ENCODE data around the gene DGKG.

The DGKG gene

DNA sequence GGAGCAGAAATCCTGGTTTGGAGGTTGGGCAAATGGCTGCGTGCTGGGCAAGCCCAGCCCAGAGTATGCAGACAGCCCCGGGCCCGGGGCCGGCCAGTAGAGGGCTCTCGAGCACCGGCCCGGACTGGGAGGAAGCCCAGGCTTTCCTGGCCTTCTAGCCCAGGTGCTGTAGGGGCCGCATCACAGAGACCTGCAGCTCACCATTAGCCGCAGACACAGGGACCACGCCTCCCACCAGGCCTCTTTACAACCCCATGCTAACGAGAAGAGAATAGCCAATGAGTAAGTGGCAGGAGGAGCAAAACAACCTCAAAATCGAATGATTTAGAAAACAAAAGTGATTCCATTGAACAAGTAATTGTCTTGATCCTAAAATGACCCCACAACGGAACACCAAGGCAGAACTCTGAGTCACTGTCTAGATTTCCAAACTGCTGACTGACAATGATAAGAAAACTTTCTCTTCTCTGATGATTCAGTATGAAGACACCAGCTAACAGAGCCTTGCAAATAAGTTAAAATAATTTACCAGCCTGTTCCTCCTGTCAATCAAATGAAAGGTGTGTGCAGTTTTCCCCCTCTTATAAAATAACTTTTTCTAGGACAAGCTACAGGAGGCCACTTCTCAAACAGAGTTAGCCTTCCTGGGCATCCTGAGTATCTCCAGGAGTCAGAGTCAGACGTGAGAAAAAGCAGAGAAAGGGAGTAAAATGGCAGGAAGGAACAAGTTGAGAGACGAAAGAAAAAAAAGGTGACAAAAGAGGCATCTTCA lies 102.2 kb downstream of the DGKG start:
- no CpG with 5 or more reads among the region's 15 CpGs for WGBS (ENCODE audit: extremely low coverage, insufficient coverage, low lambda C conversion rate)
- DNase-seq = peak; percentile 96

GRCh38 chr3:186258968-186259367 lies 103.1 kb downstream of the DGKG start:
- Histone ChIP-seq H3K79me1 (ENCODE audit: low read length) (no peaks in the 10 kb centered on the region), H2BK5ac (ENCODE audit: low read length) (no peak overlapping the region), H2BK15ac (replicated peaks; ENCODE audit: low read depth) (no peak overlapping the region), H3K4me2 (ENCODE audit: low read length) (no peak overlapping the region), H3K79me2 (ENCODE audit: control insufficient read depth, insufficient read depth, low read length) (no peaks in the 10 kb centered on the region), H3K36me3 (ENCODE audit: control insufficient read depth, insufficient read depth, low read length) (no peaks in the 10 kb centered on the region), H3K27ac (ENCODE audit: low read depth, low read length) (no peak overlapping the region), H3K18ac (ENCODE audit: low read length) (no peak overlapping the region), H4K8ac (ENCODE audit: low read depth, low read length) (no peak overlapping the region), H3K9ac (ENCODE audit: low read length) (no peak overlapping the region), H3K4me3 (ENCODE audit: low read length) (no peak overlapping the region), H3K4ac (ENCODE audit: low read depth, low read length) (no peak overlapping the region), H2AK5ac (ENCODE audit: low read length) (no peak overlapping the region), H4K5ac (ENCODE audit: low read length) (no peak overlapping the region), H3K23ac (ENCODE audit: low read length) (no peak overlapping the region), H2BK120ac (ENCODE audit: low read depth, low read length) (no peak overlapping the region), H3K56ac (ENCODE audit: low read length) (peak overlapping the region; percentile 60), H3K4me1 (ENCODE audit: control insufficient read depth, low read depth, low read length) (peaks cover 3% of the 10 kb centered on the region), H3K27me3 (ENCODE audit: insufficient read depth, low read length, poor library complexity) (no peaks in the 10 kb centered on the region)
- DNase-seq = peak; percentile 71
- no CpG with 5 or more reads among the region's 12 CpGs for WGBS (ENCODE audit: extremely low coverage, insufficient coverage, low lambda C conversion rate)

More for the DNA sequence above, 102.2 kb downstream of the DGKG start:
- Histone ChIP-seq H3K4me1 (ENCODE audit: control insufficient read depth, low read depth, low read length) (peaks cover 3% of the 10 kb centered on the region), H3K23ac (ENCODE audit: low read length) (no peak overlapping the region), H2BK120ac (ENCODE audit: low read depth, low read length) (no peak overlapping the region), H3K9ac (ENCODE audit: low read length) (no peak overlapping the region), H3K4me3 (ENCODE audit: low read length) (no peak overlapping the region), H4K8ac (ENCODE audit: low read depth, low read length) (no peak overlapping the region), H2AK5ac (ENCODE audit: low read length) (no peak overlapping the region), H2BK15ac (replicated peaks; ENCODE audit: low read depth) (no peak overlapping the region), H3K79me2 (ENCODE audit: control insufficient read depth, insufficient read depth, low read length) (no peaks in the 10 kb centered on the region), H3K27me3 (ENCODE audit: insufficient read depth, low read length, poor library complexity) (no peaks in the 10 kb centered on the region), H3K56ac (ENCODE audit: low read length) (peak overlapping the region; percentile 60), H3K4ac (ENCODE audit: low read depth, low read length) (no peak overlapping the region), H3K4me2 (ENCODE audit: low read length) (no peak overlapping the region), H4K5ac (ENCODE audit: low read length) (no peak overlapping the region), H2BK5ac (ENCODE audit: low read length) (no peak overlapping the region), H3K79me1 (ENCODE audit: low read length) (no peaks in the 10 kb centered on the region), H3K18ac (ENCODE audit: low read length) (no peak overlapping the region), H3K36me3 (ENCODE audit: control insufficient read depth, insufficient read depth, low read length) (no peaks in the 10 kb centered on the region), H3K27ac (ENCODE audit: low read depth, low read length) (no peak overlapping the region)

DNA sequence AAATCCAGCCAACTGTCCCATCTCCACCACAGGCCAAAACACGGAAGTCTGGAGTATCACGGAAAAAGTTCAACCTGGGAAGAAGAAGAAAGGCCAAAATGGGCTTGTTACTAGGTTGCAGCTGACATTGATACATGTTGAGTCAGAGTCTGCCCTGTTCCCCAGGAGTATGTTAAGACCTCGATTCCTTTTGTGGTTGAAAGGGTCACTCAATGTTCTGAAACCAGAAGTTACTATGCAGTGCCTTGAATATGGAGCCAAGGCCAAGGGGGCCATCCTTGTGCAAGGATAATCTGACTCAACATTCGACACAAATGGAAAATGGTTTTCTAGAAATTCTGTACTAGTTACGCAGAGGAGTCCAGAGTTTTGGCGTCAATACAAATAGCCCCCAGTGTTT lies 104.2 kb downstream of the DGKG start:
- no peak overlapping the region for H3K18ac ChIP-seq (ENCODE audit: low read length)
- WGBS (ENCODE audit: extremely low coverage, insufficient coverage, low lambda C conversion rate) = no CpG with 5 or more reads among the region's 6 CpGs
- H2BK5ac ChIP-seq (ENCODE audit: low read length) = no peak overlapping the region

DNA sequence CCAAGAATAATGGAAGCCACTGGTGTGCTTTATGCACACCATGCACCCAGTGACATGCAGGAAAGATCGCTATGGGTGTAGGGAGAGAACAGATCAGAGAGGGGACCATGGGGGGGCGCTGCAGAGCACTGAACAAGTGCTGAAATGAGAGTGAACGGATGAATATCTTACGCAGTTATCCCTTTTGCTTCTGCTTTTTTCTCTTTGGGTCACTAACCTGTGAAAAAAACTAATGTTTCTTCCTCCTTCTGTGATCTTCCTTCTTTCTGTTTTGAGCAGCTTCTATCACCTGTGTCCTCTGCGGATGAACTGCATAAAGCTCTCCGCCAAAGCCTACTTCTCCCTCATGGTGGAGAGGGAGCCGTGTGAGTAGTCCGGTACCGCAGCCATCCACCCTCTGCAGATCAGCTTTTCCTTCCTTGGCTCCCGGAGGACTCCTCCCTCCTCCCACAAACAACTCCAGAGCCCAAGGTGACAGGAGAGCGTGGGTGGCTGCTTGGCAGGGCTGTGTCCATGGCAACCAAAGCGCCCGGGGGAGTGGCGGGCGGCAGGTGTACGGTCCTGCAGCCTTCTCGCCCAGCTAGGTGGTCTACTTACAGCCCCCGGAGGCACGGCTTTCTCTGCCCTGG lies 106.2 kb downstream of the DGKG start:
- Histone ChIP-seq H2BK120ac (ENCODE audit: low read depth, low read length) (no peak overlapping the region), H3K4me1 (ENCODE audit: control insufficient read depth, low read depth, low read length) (peaks cover 3% of the 10 kb centered on the region), H3K4me2 (ENCODE audit: low read length) (no peak overlapping the region), H3K27ac (ENCODE audit: low read depth, low read length) (no peak overlapping the region), H3K79me1 (ENCODE audit: low read length) (no peaks in the 10 kb centered on the region), H3K4me3 (ENCODE audit: low read length) (no peak overlapping the region), H2BK15ac (replicated peaks; ENCODE audit: low read depth) (no peak overlapping the region), H2BK5ac (ENCODE audit: low read length) (no peak overlapping the region), H3K18ac (ENCODE audit: low read length) (no peak overlapping the region), H4K5ac (ENCODE audit: low read length) (no peak overlapping the region), H3K79me2 (ENCODE audit: control insufficient read depth, insufficient read depth, low read length) (no peaks in the 10 kb centered on the region), H3K9ac (ENCODE audit: low read length) (no peak overlapping the region), H3K23ac (ENCODE audit: low read length) (no peak overlapping the region), H3K56ac (ENCODE audit: low read length) (no peak overlapping the region), H4K8ac (ENCODE audit: low read depth, low read length) (no peak overlapping the region), H2AK5ac (ENCODE audit: low read length) (no peak overlapping the region), H3K36me3 (ENCODE audit: control insufficient read depth, insufficient read depth, low read length) (no peaks in the 10 kb centered on the region), H3K27me3 (ENCODE audit: insufficient read depth, low read length, poor library complexity) (no peaks in the 10 kb centered on the region), H3K4ac (ENCODE audit: low read depth, low read length) (no peak overlapping the region)
- peak; percentile 20 for DNase-seq
- WGBS (ENCODE audit: extremely low coverage, insufficient coverage, low lambda C conversion rate) = no CpG with 5 or more reads among the region's 19 CpGs

More for the DNA sequence above, 104.2 kb downstream of the DGKG start:
- no peak overlapping the region for H2BK120ac ChIP-seq (ENCODE audit: low read depth, low read length)
- no peak overlapping the region for H4K8ac ChIP-seq (ENCODE audit: low read depth, low read length)
- no peak overlapping the region for H3K56ac ChIP-seq (ENCODE audit: low read length)
- no peaks in the 10 kb centered on the region for H3K79me2 ChIP-seq (ENCODE audit: control insufficient read depth, insufficient read depth, low read length)
- H2BK15ac ChIP-seq (replicated peaks; ENCODE audit: low read depth) = no peak overlapping the region
- H3K23ac ChIP-seq (ENCODE audit: low read length) = no peak overlapping the region
- H3K27ac ChIP-seq (ENCODE audit: low read depth, low read length) = no peak overlapping the region
- DNase-seq = no peak
- no peak overlapping the region for H3K4me2 ChIP-seq (ENCODE audit: low read length)
- H3K79me1 ChIP-seq (ENCODE audit: low read length) = no peaks in the 10 kb centered on the region
- H4K5ac ChIP-seq (ENCODE audit: low read length) = no peak overlapping the region
- no peak overlapping the region for H2AK5ac ChIP-seq (ENCODE audit: low read length)
- no peak overlapping the region for H3K4me3 ChIP-seq (ENCODE audit: low read length)
- H3K9ac ChIP-seq (ENCODE audit: low read length) = no peak overlapping the region
- no peaks in the 10 kb centered on the region for H3K27me3 ChIP-seq (ENCODE audit: insufficient read depth, low read length, poor library complexity)
- H3K4me1 ChIP-seq (ENCODE audit: control insufficient read depth, low read depth, low read length) = peaks cover 3% of the 10 kb centered on the region
- no peak overlapping the region for H3K4ac ChIP-seq (ENCODE audit: low read depth, low read length)
- no peaks in the 10 kb centered on the region for H3K36me3 ChIP-seq (ENCODE audit: control insufficient read depth, insufficient read depth, low read length)

DNA sequence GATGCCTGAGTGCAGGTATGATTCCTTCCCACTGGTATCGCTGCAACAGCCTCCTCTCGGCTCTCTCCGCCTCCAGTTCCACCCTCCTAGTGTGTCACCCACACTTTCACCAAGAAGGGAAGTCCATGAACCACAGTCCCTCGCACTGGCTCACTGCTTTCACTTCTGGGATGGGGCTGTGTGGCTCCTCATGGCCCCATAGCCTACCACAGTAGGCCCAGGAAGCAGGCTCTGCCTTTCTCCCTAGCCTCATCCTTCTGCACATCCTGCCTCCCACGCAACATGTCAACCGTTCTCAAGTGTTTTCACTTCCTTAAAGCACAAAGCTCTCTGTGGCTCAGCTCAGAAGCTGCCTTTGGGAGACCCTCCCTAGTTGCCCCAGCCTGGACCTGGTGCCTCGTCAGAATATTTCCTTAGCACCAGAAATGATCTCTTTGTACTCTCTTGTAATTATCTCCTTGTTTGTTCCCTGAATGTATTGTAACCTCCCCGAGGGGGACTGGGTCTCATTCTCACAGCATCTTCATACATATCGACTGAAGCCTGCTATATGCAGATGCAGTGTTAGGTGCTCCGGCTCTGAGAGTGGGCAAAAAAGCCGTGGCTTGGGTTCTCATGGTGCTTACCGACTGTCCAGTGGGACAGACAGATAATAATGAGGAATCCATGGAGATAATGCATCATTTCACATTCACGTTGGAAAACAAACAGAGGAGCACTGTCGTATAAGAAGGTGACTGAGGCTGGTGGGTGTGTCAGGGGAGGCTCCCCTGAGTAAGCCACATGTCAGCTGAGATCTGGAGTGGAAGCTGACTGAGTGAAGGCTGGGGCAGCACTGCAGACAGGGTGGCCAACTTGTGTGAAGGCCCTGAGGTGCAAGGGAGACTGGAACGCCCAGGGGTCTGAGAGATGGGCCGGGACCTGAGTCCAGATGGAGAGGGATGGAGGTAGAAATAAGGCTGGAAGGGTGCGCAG lies 107.1 kb downstream of the DGKG start:
- Histone ChIP-seq H2AK5ac (ENCODE audit: low read length) (no peak overlapping the region), H2BK120ac (ENCODE audit: low read depth, low read length) (no peak overlapping the region), H3K79me2 (ENCODE audit: control insufficient read depth, insufficient read depth, low read length) (no peaks in the 10 kb centered on the region), H3K27ac (ENCODE audit: low read depth, low read length) (no peak overlapping the region), H3K4me1 (ENCODE audit: control insufficient read depth, low read depth, low read length) (no peaks in the 10 kb centered on the region), H4K5ac (ENCODE audit: low read length) (no peak overlapping the region), H3K79me1 (ENCODE audit: low read length) (no peaks in the 10 kb centered on the region), H3K27me3 (ENCODE audit: insufficient read depth, low read length, poor library complexity) (no peaks in the 10 kb centered on the region), H3K23ac (ENCODE audit: low read length) (no peak overlapping the region), H3K18ac (ENCODE audit: low read length) (no peak overlapping the region), H3K4me3 (ENCODE audit: low read length) (no peak overlapping the region), H3K4me2 (ENCODE audit: low read length) (no peak overlapping the region), H3K4ac (ENCODE audit: low read depth, low read length) (no peak overlapping the region), H2BK15ac (replicated peaks; ENCODE audit: low read depth) (no peak overlapping the region), H4K8ac (ENCODE audit: low read depth, low read length) (no peak overlapping the region), H3K36me3 (ENCODE audit: control insufficient read depth, insufficient read depth, low read length) (no peaks in the 10 kb centered on the region), H3K9ac (ENCODE audit: low read length) (no peak overlapping the region), H2BK5ac (ENCODE audit: low read length) (no peak overlapping the region), H3K56ac (ENCODE audit: low read length) (no peak overlapping the region)
- DNase-seq = no peak
- WGBS (ENCODE audit: extremely low coverage, insufficient coverage, low lambda C conversion rate) = no CpG with 5 or more reads among the region's 17 CpGs
